ENCODE data around the gene SLC22A15. TPM values are rescaled to one million over a fixed set of nuclear protein-coding genes. Genes with fewer than 3 reads are reported as not detected.

Gene SLC22A15
- total RNA-seq (under 1 TPM; 0.08 to 0.22 TPM), total RNA-seq (0 to 7.5 (median 0.73) reads per million in 172 experiments)
- polyA plus RNA-seq (2013, experiment 1 of 2): 1.6 TPM
- polyA plus RNA-seq (2013, experiment 2 of 2): 1.8 TPM

DNA sequence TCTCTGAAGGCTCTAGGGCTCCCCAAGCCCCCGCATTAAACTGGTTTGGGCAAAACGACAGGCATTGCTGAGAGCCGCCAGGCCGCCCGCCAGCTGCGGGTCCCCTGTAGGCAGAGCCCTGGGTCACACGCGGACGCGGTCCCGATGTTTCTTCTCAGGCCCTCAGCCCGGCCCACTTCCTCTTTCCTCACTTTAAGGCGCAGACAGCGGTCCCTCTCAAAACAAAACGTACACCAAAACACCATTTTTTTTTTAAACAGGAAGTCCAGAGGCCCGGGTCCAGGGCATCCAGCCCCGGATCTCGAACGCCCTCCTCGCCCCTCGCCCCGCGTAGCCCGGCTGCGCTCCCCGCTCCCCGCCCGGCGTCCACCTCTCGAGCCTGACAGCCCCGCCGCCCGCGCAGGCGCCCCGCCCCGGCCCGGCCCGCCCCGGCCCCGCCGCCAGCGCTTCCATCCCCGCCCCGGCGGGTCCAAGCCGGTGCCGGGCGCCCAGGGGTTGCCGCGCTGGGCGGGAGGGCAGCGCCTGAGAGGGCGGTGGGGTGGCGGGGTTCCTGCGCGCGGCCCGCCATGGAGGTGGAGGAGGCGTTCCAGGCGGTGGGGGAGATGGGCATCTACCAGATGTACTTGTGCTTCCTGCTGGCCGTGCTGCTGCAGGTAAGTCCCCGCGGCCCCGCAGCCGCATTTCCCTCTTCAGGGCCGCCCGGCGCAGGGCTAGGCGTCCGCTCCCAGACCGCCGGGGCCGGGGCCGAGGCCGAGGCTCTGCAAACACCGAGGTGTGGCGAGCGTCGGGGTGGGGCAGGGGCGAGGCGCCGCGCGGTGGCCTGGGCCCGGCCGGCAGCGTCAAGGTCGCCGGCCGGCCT is at the start of gene SLC22A15:
Gene SLC22A15, plus strand, starts transcription at position 452 of the 859 bp plus-strand sequence. Its CDS starts 115 bp downstream, at position 567.
- Histone ChIP-seq H3K4me3 (ENCODE audit: low read length) (peak within 1 kb of the TSS; percentile 64), H3K27me3 (ENCODE audit: control insufficient read depth in 1 of 2, insufficient read depth in 2 of 2, low read length in 2 of 2) (peaks cover 11 to 40% of the 10 kb centered on the region in 2 experiments), H3K27ac (ENCODE audit: low read depth in 1 of 2, low read length in 2 of 2) (peak within 1 kb of the TSS in 1 of 2 donors; percentile 15), H3K4me1 (ENCODE audit: insufficient read depth, low read length) (peaks cover 7% of the 10 kb centered on the region), H3K9me3 (ENCODE audit: control insufficient read depth in 1 of 2, insufficient read depth in 1 of 2, low read length in 2 of 2) (peaks cover 0 to 6% of the 10 kb centered on the region in 2 experiments), H3K36me3 (ENCODE audit: insufficient read depth, low read length) (no peaks in the 10 kb centered on the region)
- POLR2A ChIA-PET: interaction anchor here (1.0 kb wide), 1 partner anchor 9 kb away, joined by 3 read pairs; no protein-coding TSS in a partner anchor
- Mint-ChIP-seq H3K36me3 (ENCODE audit: low read depth) (no peaks in the 10 kb centered on the region), H3K27me3 (peaks cover 69% of the 10 kb centered on the region), H3K4me1 (ENCODE audit: low read depth) (peaks cover 6% of the 10 kb centered on the region), H3K27ac (no peak within 1 kb of the TSS), H3K9me3 (no peaks in the 10 kb centered on the region), H3K4me3 (peak within 1 kb of the TSS; percentile 81)
- no peak for TF ChIP-seq CTCF (IDR thresholded peaks at IDR 0.05)
- CTCF ChIA-PET: no interaction called here
- intact Hi-C loops (cut with DNase I, micrococcal nuclease): no loop called here
- ATAC-seq (ENCODE audit: poor library complexity) (peak; percentile 43), DNase-seq (peak in 11 of 14 experiments; percentile 2 to 65 (median 10))

- H3K4me3 ChIP-seq (ENCODE audit: low read length): no peak overlapping the region
- no peaks in the 10 kb centered on the region for H3K9me3 Mint-ChIP-seq
- H3K4me1 ChIP-seq (ENCODE audit: insufficient read depth, low read length): no peaks in the 10 kb centered on the region
- DNase-seq (no peak), ATAC-seq (ENCODE audit: poor library complexity) (no peak)
- no peak overlapping the region for H3K27ac Mint-ChIP-seq
- H3K36me3 Mint-ChIP-seq (ENCODE audit: low read depth): no peaks in the 10 kb centered on the region
- H3K36me3 ChIP-seq (ENCODE audit: insufficient read depth, low read length): no peaks in the 10 kb centered on the region
- H3K27me3 ChIP-seq (ENCODE audit: control insufficient read depth in 1 of 2, insufficient read depth in 2 of 2, low read length in 2 of 2): no peaks in the 10 kb centered on the region
- POLR2A ChIA-PET: no interaction called here
- intact Hi-C loops (cut with DNase I, micrococcal nuclease): no loop called here
- no peaks in the 10 kb centered on the region for H3K9me3 ChIP-seq (ENCODE audit: control insufficient read depth in 1 of 2, insufficient read depth in 1 of 2, low read length in 2 of 2)
- H3K27ac ChIP-seq (ENCODE audit: low read depth in 1 of 2, low read length in 2 of 2): no peak overlapping the region
- no peaks in the 10 kb centered on the region for H3K4me1 Mint-ChIP-seq (ENCODE audit: low read depth)
- H3K4me3 Mint-ChIP-seq: no peak overlapping the region
- CTCF ChIA-PET: no interaction called here
- no peak for TF ChIP-seq CTCF (IDR thresholded peaks at IDR 0.05)
- H3K27me3 Mint-ChIP-seq: no peaks in the 10 kb centered on the region
Measured at GRCh38 chr1:115927971-115928370, 48.3 kb upstream of the SLC22A15 start.

- Mint-ChIP-seq H3K4me1 (ENCODE audit: low read depth) (no peaks in the 10 kb centered on the region), H3K36me3 (ENCODE audit: low read depth) (no peaks in the 10 kb centered on the region), H3K27ac (no peak overlapping the region), H3K4me3 (no peak overlapping the region), H3K9me3 (peaks cover 3% of the 10 kb centered on the region), H3K27me3 (peaks cover 6% of the 10 kb centered on the region)
- Histone ChIP-seq H3K27me3 (ENCODE audit: control insufficient read depth in 1 of 2, insufficient read depth in 2 of 2, low read length in 2 of 2) (no peaks in the 10 kb centered on the region), H3K27ac (ENCODE audit: low read depth in 1 of 2, low read length in 2 of 2) (no peak overlapping the region), H3K36me3 (ENCODE audit: insufficient read depth, low read length) (no peaks in the 10 kb centered on the region), H3K4me3 (ENCODE audit: low read length) (no peak overlapping the region), H3K4me1 (ENCODE audit: insufficient read depth, low read length) (no peaks in the 10 kb centered on the region), H3K9me3 (ENCODE audit: control insufficient read depth in 1 of 2, insufficient read depth in 1 of 2, low read length in 2 of 2) (no peaks in the 10 kb centered on the region)
- ATAC-seq (ENCODE audit: poor library complexity): no peak
- no peak for DNase-seq
- TF ChIP-seq CTCF (IDR thresholded peaks at IDR 0.05): no peak
- POLR2A ChIA-PET: no interaction called here
- intact Hi-C loops (cut with DNase I, micrococcal nuclease): no loop called here
- CTCF ChIA-PET: no interaction called here
Measured at GRCh38 chr1:115929881-115930280, 46.4 kb upstream of the SLC22A15 start.
